ENCODE results near the gene HOXA4. TPM values are rescaled to one million over a fixed set of nuclear protein-coding genes. Genes with fewer than 3 reads are reported as not detected.
A peak's percentile ranks its signal among the peaks of the same experiment; 100 is the strongest.

HOXA4 gene
- total RNA-seq, 1 donor from 2014 or later, result 0.31 TPM

DNA sequence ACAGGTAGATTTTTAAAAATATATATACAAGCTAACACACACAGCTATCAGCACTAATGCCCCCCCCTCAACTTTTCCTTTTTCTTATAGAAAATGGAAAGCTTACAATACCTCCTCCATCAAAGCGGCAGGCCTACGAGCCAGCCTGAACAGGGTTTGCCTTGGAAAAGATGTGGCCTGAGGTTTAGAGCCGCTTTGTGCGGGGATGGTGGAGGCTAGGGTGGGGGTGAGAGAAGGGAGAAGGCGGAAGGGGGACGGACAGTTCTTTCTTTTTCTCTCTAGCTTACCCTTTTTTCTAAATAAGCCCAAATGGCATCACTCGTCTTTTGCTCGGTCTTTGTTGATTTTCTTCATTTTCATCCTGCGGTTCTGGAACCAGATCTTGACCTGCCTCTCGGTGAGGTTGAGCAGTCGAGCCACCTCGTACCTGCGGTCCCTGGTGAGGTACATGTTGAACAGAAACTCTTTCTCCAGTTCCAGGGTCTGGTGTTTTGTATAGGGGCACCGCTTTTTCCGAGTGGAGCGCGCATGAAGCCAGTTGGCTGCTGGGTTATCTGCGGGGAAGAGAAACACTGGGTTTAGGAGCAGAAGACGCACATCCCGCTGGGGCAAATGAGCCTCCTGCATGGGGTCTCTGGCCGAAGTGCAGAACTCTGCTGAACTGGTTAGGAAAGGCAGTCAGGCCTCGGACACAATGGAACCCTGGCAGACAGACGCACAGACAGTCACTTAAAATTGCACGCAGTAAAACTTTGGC, 32.9 kb upstream of the HOXA4 start:
- Mint-ChIP-seq H3K4me3 (ENCODE audit: unreplicated experiment) (no peak overlapping the region), H3K27ac (ENCODE audit: unreplicated experiment) (no peak overlapping the region), H3K27me3 (ENCODE audit: unreplicated experiment) (peaks cover 34% of the 10 kb centered on the region), H3K9me3 (ENCODE audit: unreplicated experiment) (no peaks in the 10 kb centered on the region), H3K4me1 (ENCODE audit: unreplicated experiment) (peaks cover 26% of the 10 kb centered on the region), H3K36me3 (ENCODE audit: low read depth, unreplicated experiment) (peaks cover 4% of the 10 kb centered on the region)
- DNase-seq (ENCODE audit: low spot score), result no peak
- TF ChIP-seq, protein P1, sequence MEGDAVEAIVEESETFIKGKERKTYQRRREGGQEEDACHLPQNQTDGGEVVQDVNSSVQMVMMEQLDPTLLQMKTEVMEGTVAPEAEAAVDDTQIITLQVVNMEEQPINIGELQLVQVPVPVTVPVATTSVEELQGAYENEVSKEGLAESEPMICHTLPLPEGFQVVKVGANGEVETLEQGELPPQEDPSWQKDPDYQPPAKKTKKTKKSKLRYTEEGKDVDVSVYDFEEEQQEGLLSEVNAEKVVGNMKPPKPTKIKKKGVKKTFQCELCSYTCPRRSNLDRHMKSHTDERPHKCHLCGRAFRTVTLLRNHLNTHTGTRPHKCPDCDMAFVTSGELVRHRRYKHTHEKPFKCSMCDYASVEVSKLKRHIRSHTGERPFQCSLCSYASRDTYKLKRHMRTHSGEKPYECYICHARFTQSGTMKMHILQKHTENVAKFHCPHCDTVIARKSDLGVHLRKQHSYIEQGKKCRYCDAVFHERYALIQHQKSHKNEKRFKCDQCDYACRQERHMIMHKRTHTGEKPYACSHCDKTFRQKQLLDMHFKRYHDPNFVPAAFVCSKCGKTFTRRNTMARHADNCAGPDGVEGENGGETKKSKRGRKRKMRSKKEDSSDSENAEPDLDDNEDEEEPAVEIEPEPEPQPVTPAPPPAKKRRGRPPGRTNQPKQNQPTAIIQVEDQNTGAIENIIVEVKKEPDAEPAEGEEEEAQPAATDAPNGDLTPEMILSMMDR (IDR thresholded peaks at IDR 0.05; ENCODE audit: unreplicated experiment), result no peak

DNA sequence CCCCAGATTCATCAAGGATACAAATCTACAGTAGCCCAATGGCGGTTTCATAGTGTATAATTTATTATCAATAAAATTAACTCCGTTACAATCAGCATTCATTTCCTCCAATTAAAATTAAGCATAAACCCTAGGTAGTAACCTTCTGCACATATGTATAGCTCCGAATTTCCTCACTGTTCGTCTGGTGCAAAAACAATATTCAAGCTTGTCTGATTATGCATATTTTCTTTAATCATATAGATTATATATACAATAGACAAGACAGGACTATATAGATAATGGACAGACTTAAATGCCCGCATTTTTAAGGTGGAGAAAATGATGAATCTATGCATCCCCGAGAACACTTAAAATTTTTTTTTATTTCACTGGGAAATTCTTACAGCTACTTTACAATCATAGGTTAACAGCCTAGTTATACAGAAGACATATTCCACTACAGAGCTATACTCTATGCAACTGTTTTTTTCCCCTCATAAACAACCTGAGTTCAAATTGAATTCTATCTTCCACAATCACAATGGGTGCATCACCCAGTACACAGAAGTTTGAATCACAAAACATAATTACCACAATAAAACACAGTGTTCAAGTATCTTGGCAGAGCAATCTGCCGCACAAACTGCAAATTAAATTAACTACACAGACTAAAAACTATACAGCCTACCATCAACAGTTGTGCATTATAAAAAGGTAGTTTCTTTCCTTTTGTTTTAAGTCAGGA, 32.2 kb upstream of the HOXA4 start:
- no peak overlapping the region for H3K27ac Mint-ChIP-seq (ENCODE audit: unreplicated experiment)
- TF ChIP-seq, protein P1 (IDR thresholded peaks at IDR 0.05; ENCODE audit: unreplicated experiment), result no peak
- peaks cover 19% of the 10 kb centered on the region for H3K4me1 Mint-ChIP-seq (ENCODE audit: unreplicated experiment)
- no peak overlapping the region for H3K4me3 Mint-ChIP-seq (ENCODE audit: unreplicated experiment)
- H3K27me3 Mint-ChIP-seq (ENCODE audit: unreplicated experiment), result peaks cover 33% of the 10 kb centered on the region
- no peaks in the 10 kb centered on the region for H3K9me3 Mint-ChIP-seq (ENCODE audit: unreplicated experiment)
- H3K36me3 Mint-ChIP-seq (ENCODE audit: low read depth, unreplicated experiment), result peaks cover 4% of the 10 kb centered on the region
- no peak for DNase-seq (ENCODE audit: low spot score)

DNA sequence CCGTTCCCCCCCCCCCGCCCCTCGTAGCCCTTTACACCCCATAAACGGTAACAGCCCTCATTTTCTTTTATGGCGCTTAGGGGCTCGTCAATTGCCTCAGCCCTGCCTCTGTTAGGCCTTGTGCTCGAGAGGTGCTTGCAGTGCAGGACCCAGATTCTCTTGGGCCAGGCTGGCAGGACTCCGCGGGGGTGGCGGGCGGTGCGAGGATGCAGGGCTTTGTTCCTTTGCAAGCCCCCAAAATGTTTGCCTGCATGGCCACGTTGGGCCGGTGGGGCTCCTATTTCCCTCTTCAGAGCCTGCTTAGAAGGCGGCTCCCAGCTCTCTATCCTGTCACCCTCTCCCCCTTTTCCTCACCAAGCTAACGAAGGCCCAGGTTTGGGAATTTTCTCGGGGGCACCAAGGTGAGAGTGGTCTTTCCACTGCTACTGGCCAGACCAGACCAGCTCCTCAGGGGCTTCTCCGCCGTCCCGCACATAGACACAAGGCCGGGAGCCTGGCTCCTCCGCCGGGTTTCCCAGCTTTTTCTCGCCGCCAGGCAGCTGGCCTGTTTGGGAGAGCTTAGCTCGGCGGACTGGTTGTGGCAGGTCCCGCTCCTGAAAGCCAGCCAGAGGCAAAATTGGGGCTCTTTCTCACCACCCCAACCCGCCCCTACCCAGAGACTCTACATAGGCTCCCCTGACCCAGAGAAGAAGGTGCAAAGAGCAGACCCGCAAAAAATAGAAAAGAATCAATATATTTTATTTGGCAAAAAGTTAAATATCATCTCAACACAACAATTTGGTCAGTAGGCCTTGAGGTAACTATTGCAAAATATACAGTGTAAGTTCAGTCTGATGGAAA, 31.4 kb upstream of the HOXA4 start:
- Mint-ChIP-seq H3K27me3 (ENCODE audit: unreplicated experiment) (peaks cover 35% of the 10 kb centered on the region), H3K9me3 (ENCODE audit: unreplicated experiment) (no peaks in the 10 kb centered on the region), H3K4me1 (ENCODE audit: unreplicated experiment) (peaks cover 13% of the 10 kb centered on the region), H3K36me3 (ENCODE audit: low read depth, unreplicated experiment) (peaks cover 4% of the 10 kb centered on the region), H3K27ac (ENCODE audit: unreplicated experiment) (no peak overlapping the region), H3K4me3 (ENCODE audit: unreplicated experiment) (no peak overlapping the region)
- no peak for DNase-seq (ENCODE audit: low spot score)
- TF ChIP-seq, protein P1 (IDR thresholded peaks at IDR 0.05; ENCODE audit: unreplicated experiment), result no peak

DNA sequence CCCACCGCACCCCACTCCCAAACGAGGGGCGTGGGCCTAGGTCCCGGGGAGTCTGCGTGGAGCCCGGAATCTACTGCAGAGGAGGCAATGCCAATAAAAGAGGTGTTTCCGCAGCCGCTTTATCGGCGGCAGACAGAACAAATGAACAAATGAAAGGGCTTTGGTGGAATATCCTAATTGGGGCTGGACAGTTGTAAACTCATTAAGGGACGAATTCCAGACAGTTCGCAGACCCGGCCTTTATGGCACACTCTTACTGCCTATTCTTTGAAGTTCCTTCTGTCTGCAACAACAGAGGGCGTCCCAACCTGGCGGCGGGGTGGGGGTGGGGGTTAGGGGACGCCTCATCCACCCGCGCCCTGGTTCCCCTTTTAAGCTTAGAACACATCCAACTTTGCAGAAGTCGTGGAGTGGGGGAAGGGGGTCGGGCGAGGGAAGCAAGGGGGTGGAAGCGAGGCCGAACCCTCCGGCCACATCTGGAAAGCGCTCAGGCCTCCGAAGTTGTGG, 30.7 kb upstream of the HOXA4 start:
- no peak for DNase-seq (ENCODE audit: low spot score)
- Mint-ChIP-seq H3K4me3 (ENCODE audit: unreplicated experiment) (no peak overlapping the region), H3K27ac (ENCODE audit: unreplicated experiment) (no peak overlapping the region), H3K36me3 (ENCODE audit: low read depth, unreplicated experiment) (peaks cover 6% of the 10 kb centered on the region), H3K27me3 (ENCODE audit: unreplicated experiment) (peaks cover 36% of the 10 kb centered on the region), H3K4me1 (ENCODE audit: unreplicated experiment) (peaks cover 14% of the 10 kb centered on the region), H3K9me3 (ENCODE audit: unreplicated experiment) (no peaks in the 10 kb centered on the region)
- TF ChIP-seq, protein P1 (IDR thresholded peaks at IDR 0.05; ENCODE audit: unreplicated experiment), result peak; percentile 54
